GM12873 (cell line): Measurements from ENCODE around the gene SVEP1.

Source experiments
- TF ChIP-seq, protein P1 (sequence below): IDR thresholded peaks from 2 replicates; pipeline ENCODE4 v1.5.1; 2012; ENCODE audit warnings: low read depth, mild to moderate bottlenecking, moderate library complexity, low read length, control low read depth; ENCODE audit not compliant: insufficient read depth; ENCODE audit errors: missing control alignments

The SVEP1 gene

DNA sequence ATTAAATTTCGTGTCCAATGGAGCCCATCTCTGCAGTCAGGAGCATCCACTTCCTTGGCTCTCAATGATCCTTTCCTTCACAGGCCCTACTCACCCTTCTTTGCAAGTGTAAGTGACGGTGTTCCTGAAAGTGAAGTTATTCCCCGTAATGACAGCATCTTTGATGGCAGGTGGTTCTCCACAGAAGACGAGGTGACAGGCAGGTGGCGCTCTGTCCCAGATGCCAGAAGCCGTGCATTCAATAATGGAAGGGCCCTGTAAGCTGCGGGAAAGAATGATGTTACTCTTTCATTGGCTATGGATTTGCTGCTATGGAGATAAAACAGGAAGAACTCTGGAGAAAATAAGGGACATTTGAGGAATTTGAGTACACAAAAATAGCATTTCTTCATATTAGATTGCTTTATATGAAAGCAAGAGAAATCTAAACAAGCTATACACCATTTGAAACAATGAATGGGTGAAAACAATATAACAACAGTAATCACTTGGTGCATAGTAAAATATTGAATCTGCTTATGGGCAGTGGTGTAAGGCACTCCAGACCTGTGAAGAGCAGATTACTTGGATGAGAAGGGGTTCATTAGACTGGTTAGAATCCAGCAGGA lies 151.9 kb downstream of the SVEP1 start:
- TF ChIP-seq, protein P1, sequence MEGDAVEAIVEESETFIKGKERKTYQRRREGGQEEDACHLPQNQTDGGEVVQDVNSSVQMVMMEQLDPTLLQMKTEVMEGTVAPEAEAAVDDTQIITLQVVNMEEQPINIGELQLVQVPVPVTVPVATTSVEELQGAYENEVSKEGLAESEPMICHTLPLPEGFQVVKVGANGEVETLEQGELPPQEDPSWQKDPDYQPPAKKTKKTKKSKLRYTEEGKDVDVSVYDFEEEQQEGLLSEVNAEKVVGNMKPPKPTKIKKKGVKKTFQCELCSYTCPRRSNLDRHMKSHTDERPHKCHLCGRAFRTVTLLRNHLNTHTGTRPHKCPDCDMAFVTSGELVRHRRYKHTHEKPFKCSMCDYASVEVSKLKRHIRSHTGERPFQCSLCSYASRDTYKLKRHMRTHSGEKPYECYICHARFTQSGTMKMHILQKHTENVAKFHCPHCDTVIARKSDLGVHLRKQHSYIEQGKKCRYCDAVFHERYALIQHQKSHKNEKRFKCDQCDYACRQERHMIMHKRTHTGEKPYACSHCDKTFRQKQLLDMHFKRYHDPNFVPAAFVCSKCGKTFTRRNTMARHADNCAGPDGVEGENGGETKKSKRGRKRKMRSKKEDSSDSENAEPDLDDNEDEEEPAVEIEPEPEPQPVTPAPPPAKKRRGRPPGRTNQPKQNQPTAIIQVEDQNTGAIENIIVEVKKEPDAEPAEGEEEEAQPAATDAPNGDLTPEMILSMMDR, result peak; percentile 83

- TF ChIP-seq, protein P1, result no peak
Measured at GRCh38 chr9:110426052-110426709, 153.4 kb downstream of the SVEP1 start.

- TF ChIP-seq, protein P1, result no peak
Measured at GRCh38 chr9:110414471-110414870, 165.1 kb downstream of the SVEP1 start.

DNA sequence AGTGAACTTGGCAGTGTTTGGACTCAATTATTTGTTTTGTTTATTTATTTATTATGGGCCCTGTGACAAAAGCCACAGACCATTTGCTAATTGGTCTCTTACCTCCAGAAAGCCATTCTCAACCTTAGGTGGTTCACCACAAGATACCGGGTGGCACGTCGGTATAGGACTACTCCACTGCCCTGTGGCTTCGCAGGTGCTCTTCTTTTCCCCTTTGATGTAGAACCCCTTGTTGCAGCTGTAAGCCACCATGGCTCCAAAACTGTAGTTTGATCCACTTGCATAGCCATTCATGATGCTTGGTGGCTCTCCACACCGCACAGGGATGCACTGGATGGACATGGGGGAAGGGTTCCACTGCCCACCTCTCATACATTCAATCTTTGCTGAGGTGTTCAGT lies 168.6 kb downstream of the SVEP1 start:
- TF ChIP-seq, protein P1, result no peak

GRCh38 chr9:110408598-110408997 lies 170.9 kb downstream of the SVEP1 start:
- TF ChIP-seq, protein P1, result no peak

- TF ChIP-seq, protein P1, result no peak
Measured at GRCh38 chr9:110405858-110406443, 173.6 kb downstream of the SVEP1 start.

GRCh38 chr9:110404473-110404872 lies 175.1 kb downstream of the SVEP1 start:
- TF ChIP-seq, protein P1, result no peak
